Measurements from ENCODE around the gene AUP1.

GRCh38 chr2:74560591-74560990, 31.1 kb upstream of the AUP1 start:
- TF ChIP-seq, protein P1, sequence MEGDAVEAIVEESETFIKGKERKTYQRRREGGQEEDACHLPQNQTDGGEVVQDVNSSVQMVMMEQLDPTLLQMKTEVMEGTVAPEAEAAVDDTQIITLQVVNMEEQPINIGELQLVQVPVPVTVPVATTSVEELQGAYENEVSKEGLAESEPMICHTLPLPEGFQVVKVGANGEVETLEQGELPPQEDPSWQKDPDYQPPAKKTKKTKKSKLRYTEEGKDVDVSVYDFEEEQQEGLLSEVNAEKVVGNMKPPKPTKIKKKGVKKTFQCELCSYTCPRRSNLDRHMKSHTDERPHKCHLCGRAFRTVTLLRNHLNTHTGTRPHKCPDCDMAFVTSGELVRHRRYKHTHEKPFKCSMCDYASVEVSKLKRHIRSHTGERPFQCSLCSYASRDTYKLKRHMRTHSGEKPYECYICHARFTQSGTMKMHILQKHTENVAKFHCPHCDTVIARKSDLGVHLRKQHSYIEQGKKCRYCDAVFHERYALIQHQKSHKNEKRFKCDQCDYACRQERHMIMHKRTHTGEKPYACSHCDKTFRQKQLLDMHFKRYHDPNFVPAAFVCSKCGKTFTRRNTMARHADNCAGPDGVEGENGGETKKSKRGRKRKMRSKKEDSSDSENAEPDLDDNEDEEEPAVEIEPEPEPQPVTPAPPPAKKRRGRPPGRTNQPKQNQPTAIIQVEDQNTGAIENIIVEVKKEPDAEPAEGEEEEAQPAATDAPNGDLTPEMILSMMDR (IDR thresholded peaks at IDR 0.05; ENCODE audit: low read depth, low read length, poor library complexity, severe bottlenecking) = no peak
- TF ChIP-seq EZH2phosphoT487 (IDR thresholded peaks at IDR 0.05; ENCODE audit: borderline replicate concordance, low read length) = no peak
